ENCODE results near the gene CT83.

Gene CT83

DNA sequence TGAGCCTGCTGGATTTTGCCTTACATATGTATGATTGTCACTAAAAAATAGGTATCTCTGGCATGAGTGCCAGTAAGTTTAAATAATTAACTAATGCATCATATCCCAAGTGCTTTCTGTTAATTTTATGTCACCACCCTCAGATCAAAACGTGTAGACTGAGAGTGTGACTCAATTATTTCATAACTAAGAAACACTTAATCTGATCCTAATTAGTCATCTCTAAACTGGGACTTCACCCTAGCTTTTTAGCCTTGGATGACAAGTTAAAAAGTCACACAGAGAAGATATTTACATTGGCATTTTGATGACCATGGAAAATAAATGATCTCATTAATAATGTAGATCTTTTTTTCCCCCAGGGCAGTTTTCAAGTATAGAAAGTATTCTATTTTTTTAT, 49.5 kb downstream of the CT83 start:
- no peaks in the 10 kb centered on the region for H3K79me2 ChIP-seq (ENCODE audit: control insufficient read depth, insufficient read depth, low read length, unreplicated experiment)
- H3K27ac ChIP-seq (ENCODE audit: low read depth, low read length), result no peak overlapping the region
- H3K4me3 ChIP-seq (ENCODE audit: low read depth, low read length), result no peak overlapping the region
- H2AFZ ChIP-seq (ENCODE audit: low read length, unreplicated experiment), result no peak overlapping the region
- H3K27me3 ChIP-seq (ENCODE audit: insufficient read depth, low read length), result no peaks in the 10 kb centered on the region
- H3K4me1 ChIP-seq (ENCODE audit: control insufficient read depth, insufficient read depth, low read length, unreplicated experiment), result no peaks in the 10 kb centered on the region
- no peaks in the 10 kb centered on the region for H3K36me3 ChIP-seq (ENCODE audit: insufficient read depth, low read length)
